LNCaP clone FGC (cell line): ENCODE data around the gene SMARCB1.

Experiments
- DNase-seq: peaks from one replicate; pipeline ENCODE4 v3.0.0-alpha.2; 2011; ENCODE audit warnings: low read depth
- H3K4me3 ChIP-seq: 2 replicates; pipeline ENCODE4 v1.5.1; 2011; ENCODE audit warnings: mild to moderate bottlenecking, low read depth, low read length, control low read depth
- TF ChIP-seq, protein P1 (sequence below): IDR thresholded peaks from 2 replicates; pipeline ENCODE4 v1.5.1; 2012; ENCODE audit warnings: mild to moderate bottlenecking; ENCODE audit not compliant: control insufficient read depth, insufficient read depth; ENCODE audit errors: extremely low read depth

SMARCB1 gene

GRCh38 chr22:23786752-23787599 is at the start of gene SMARCB1:
TSS of gene SMARCB1 (plus strand) at chr22:23786966. CDS start at chr22:23787170, 204 bp downstream.
- TF ChIP-seq, protein P1, sequence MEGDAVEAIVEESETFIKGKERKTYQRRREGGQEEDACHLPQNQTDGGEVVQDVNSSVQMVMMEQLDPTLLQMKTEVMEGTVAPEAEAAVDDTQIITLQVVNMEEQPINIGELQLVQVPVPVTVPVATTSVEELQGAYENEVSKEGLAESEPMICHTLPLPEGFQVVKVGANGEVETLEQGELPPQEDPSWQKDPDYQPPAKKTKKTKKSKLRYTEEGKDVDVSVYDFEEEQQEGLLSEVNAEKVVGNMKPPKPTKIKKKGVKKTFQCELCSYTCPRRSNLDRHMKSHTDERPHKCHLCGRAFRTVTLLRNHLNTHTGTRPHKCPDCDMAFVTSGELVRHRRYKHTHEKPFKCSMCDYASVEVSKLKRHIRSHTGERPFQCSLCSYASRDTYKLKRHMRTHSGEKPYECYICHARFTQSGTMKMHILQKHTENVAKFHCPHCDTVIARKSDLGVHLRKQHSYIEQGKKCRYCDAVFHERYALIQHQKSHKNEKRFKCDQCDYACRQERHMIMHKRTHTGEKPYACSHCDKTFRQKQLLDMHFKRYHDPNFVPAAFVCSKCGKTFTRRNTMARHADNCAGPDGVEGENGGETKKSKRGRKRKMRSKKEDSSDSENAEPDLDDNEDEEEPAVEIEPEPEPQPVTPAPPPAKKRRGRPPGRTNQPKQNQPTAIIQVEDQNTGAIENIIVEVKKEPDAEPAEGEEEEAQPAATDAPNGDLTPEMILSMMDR, result no peak
- peak; percentile 63 for DNase-seq
- peak within 1 kb of the TSS; percentile 83 for H3K4me3 ChIP-seq

DNA sequence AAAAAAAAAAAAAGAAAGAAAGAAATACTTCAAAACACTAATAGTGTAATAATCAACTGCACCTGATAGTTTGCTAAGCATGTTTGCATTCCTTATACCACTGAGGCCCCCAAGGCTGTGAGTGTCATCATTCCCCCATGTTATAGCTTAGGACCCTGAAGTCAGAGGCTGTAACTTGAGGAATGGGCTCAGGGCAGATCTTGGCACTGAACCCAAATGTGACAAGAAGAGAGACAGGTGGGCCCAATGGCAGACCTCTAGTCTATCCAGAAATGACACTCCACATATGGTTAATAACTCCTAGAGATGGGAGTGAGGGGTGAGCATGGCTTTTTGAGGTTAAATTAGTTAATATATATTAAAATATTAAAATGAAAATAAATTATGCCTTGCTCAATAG is 49.1 kb upstream of the SMARCB1 start:
- TF ChIP-seq, protein P1, result no peak
- no peak for DNase-seq
- H3K4me3 ChIP-seq, result no peak overlapping the region

DNA sequence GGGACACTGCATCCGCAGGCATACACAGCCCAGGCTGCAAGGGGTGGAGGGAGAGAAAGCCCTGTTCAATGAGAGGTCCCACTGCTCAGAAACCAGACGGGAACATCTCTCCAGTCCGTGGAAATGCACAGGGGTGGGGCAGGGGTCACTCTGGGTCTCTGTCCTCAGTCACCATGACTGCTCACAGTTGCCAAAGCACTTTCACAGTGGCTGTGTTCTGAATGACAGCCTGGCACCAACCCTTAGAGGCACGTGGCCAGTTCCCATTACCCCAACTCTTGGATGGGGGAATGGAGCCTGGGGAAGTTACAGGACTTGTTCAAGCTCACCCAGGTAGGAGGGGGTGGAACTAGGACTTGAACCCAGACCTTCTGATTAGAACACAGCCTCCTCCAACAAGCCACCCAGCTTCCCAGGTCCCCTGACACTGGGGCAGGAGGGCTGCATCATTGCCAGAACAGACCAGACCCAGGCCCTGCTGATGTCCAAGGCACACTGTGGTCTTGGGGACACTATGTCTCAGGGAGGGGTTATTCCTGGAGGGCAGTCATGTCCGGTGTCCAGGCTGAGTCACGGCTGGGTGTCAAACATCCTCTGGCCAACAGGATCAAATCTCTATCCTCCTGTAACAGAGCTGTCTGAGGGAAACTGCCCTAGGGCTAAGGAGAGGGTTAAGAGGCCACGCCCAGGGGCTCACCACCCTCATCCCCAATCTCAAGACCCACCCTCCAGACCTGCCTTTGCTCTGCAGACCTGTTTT is 44.1 kb upstream of the SMARCB1 start:
- DNase-seq, result no peak
- TF ChIP-seq, protein P1, result no peak
- no peak overlapping the region for H3K4me3 ChIP-seq

GRCh38 chr22:23743303-23743705 is 43.5 kb upstream of the SMARCB1 start:
- no peak overlapping the region for H3K4me3 ChIP-seq
- TF ChIP-seq, protein P1, result no peak
- DNase-seq, result no peak

- TF ChIP-seq, protein P1, result no peak
- H3K4me3 ChIP-seq, result no peak overlapping the region
- no peak for DNase-seq
Observed at GRCh38 chr22:23744001-23744400, 42.8 kb upstream of the SMARCB1 start.

DNA sequence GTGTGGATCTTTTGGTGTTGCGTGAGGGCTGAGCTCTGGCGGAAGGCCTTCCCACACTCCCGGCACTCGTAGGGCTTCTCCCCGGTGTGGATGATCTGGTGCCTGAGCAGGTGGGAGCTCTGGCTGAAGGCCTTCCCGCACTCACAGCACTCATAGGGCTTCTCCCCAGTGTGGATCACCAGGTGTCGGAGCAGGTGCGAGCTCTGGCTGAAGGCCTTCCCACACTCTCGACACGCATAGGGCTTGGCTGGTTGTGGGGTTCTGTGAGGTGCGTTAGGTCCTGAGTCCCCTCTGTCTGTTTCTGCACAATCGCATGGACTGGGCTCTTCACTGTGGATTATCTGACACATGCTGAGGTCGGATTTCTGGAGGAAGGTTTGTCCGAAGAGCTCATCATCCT is 42.3 kb upstream of the SMARCB1 start:
- no peak for DNase-seq
- TF ChIP-seq, protein P1, result no peak
- H3K4me3 ChIP-seq, result no peak overlapping the region
